Measurements from ENCODE around the gene AGXT. TPM values are rescaled to one million over a fixed set of nuclear protein-coding genes. Genes with fewer than 3 reads are reported as not detected.

The AGXT gene
- polyA plus RNA-seq, 1 donor (not counting 4 experiments of a cell fraction or from before 2014, with no cell fraction given) = not detected

DNA sequence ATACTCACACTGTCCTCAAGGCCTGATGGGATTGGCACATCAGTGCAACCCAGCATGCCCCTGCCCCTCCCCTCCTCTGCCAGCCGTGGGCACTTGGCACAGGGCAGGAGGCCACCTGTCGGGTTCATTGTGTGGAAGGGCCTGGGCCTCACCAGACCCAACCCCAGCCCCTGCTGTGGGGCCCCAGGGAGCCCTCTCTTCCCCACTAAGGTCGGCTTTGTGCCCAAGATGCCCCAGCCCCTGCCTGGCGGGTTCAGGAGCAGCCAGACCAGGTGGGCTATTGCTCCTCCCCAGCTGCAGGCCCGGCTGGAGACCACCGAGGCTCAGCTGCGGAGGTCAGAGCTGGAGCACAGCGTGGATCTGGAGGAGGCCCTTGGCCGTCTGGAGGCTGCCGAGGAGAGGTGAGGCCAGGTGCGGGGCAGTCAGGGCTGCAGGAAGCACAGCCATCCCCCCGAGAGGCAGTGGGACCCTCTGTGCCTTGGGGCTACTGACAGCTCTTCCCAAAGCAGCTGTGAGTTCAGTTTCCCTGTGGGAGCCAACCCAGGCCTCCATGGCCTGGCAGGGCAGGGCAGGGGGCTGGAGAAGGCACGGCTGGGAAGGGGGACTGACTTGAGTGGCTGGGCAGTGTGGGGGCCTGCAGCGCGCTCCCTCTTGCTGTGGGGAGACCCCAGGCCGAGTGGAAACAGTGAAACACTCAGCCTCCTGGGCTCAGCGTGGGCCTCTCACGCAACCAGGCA lies 53.8 kb downstream of the AGXT start:
- peaks cover 5% of the 10 kb centered on the region for H4K20me1 ChIP-seq (ENCODE audit: control insufficient read depth, extremely low read depth, insufficient read depth, low read length)
- H2AFZ ChIP-seq (ENCODE audit: control insufficient read depth, low read length) = no peak overlapping the region
- H3K4me1 ChIP-seq (ENCODE audit: control insufficient read depth, extremely low read depth, insufficient read depth, low read length) = peaks cover 15% of the 10 kb centered on the region
- FAIRE-seq = no peak
- no peaks in the 10 kb centered on the region for H3K79me2 ChIP-seq (ENCODE audit: control insufficient read depth, insufficient read depth, low read length)
- H3K9me3 ChIP-seq (ENCODE audit: control insufficient read depth, low read depth, low read length) = no peaks in the 10 kb centered on the region
- no peak for TF ChIP-seq EZH2 (IDR thresholded peaks at IDR 0.05; ENCODE audit: low read length)
- TF ChIP-seq, protein P1, sequence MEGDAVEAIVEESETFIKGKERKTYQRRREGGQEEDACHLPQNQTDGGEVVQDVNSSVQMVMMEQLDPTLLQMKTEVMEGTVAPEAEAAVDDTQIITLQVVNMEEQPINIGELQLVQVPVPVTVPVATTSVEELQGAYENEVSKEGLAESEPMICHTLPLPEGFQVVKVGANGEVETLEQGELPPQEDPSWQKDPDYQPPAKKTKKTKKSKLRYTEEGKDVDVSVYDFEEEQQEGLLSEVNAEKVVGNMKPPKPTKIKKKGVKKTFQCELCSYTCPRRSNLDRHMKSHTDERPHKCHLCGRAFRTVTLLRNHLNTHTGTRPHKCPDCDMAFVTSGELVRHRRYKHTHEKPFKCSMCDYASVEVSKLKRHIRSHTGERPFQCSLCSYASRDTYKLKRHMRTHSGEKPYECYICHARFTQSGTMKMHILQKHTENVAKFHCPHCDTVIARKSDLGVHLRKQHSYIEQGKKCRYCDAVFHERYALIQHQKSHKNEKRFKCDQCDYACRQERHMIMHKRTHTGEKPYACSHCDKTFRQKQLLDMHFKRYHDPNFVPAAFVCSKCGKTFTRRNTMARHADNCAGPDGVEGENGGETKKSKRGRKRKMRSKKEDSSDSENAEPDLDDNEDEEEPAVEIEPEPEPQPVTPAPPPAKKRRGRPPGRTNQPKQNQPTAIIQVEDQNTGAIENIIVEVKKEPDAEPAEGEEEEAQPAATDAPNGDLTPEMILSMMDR (optimal IDR thresholded peaks at IDR 0.05 in 1 of 3, IDR thresholded peaks at IDR 0.05 in 1 of 3, conservative IDR thresholded peaks at IDR 0.05 in 1 of 3; ENCODE audit: extremely low read depth in 1 of 3, insufficient read depth in 2 of 3, low read length in 3 of 3) = no peak
- DNase-seq (ENCODE audit: low read depth, low spot score) = no peak
- no peak overlapping the region for H3K9ac ChIP-seq (ENCODE audit: control insufficient read depth, extremely low read depth, insufficient read depth, low read length)
- no peak overlapping the region for H3K27ac ChIP-seq (ENCODE audit: control insufficient read depth, insufficient read depth, low read length)
- H3K36me3 ChIP-seq (ENCODE audit: control insufficient read depth in 2 of 2, extremely low read depth in 1 of 2, insufficient read depth in 2 of 2, low read length in 2 of 2) = no peaks in the 10 kb centered on the region
- peaks cover 5% of the 10 kb centered on the region for H3K9me1 ChIP-seq (ENCODE audit: control insufficient read depth, extremely low read depth, insufficient read depth, low read length)
- peaks cover 10% of the 10 kb centered on the region for H3K27me3 ChIP-seq (ENCODE audit: control insufficient read depth, extremely low read depth, insufficient read depth, low read length)
- no peak overlapping the region for H3K4me2 ChIP-seq (ENCODE audit: control insufficient read depth, extremely low read depth, insufficient read depth, low read depth, low read length)
- H3K4me3 ChIP-seq (ENCODE audit: control insufficient read depth in 2 of 3, extremely low read depth in 1 of 3, insufficient read depth in 2 of 3, low read depth in 1 of 3, low read length in 3 of 3) = no peak overlapping the region
- dilution Hi-C loops (cut with MboI; ENCODE audit: extremely low pct_ligation_motif_present, low sequenced_read_pairs) = no loop called here

DNA sequence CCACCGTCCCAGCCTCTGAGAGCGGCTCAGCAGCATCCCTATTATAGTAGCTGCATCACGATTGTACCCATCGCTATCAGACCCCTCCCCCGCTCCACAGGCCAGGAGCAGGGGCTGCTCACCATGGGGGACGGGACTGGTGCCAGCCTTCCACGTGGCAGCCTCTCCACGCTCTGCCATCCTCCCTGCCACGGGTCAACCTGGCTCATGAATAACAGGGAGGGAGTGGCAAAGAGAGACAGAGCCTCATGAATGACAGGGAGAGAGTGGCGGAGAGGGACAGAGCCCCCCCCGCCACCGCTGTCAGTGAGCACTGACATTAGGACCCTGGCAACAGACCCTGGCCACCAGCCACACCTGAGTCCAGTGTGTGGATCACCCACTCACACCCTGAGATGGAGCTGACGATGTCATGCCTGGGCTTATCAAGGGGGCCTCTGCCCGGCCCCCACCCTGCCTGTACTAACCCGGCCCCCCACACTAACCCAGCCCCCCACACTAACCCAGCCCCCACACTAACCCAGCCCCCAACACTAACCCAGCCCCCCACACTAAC lies 54.4 kb downstream of the AGXT start:
- Histone ChIP-seq H3K36me3 (ENCODE audit: control insufficient read depth in 2 of 2, extremely low read depth in 1 of 2, insufficient read depth in 2 of 2, low read length in 2 of 2) (no peaks in the 10 kb centered on the region), H4K20me1 (ENCODE audit: control insufficient read depth, extremely low read depth, insufficient read depth, low read length) (peaks cover 5% of the 10 kb centered on the region), H3K79me2 (ENCODE audit: control insufficient read depth, insufficient read depth, low read length) (no peaks in the 10 kb centered on the region), H3K9me3 (ENCODE audit: control insufficient read depth, low read depth, low read length) (no peaks in the 10 kb centered on the region), H3K4me3 (ENCODE audit: control insufficient read depth in 2 of 3, extremely low read depth in 1 of 3, insufficient read depth in 2 of 3, low read depth in 1 of 3, low read length in 3 of 3) (no peak overlapping the region), H3K27ac (ENCODE audit: control insufficient read depth, insufficient read depth, low read length) (no peak overlapping the region), H2AFZ (ENCODE audit: control insufficient read depth, low read length) (no peak overlapping the region), H3K27me3 (ENCODE audit: control insufficient read depth, extremely low read depth, insufficient read depth, low read length) (peaks cover 9% of the 10 kb centered on the region), H3K4me1 (ENCODE audit: control insufficient read depth, extremely low read depth, insufficient read depth, low read length) (peaks cover 15% of the 10 kb centered on the region), H3K9me1 (ENCODE audit: control insufficient read depth, extremely low read depth, insufficient read depth, low read length) (peaks cover 5% of the 10 kb centered on the region), H3K4me2 (ENCODE audit: control insufficient read depth, extremely low read depth, insufficient read depth, low read depth, low read length) (no peak overlapping the region), H3K9ac (ENCODE audit: control insufficient read depth, extremely low read depth, insufficient read depth, low read length) (no peak overlapping the region)
- no peak for FAIRE-seq
- TF ChIP-seq EZH2 (IDR thresholded peaks at IDR 0.05; ENCODE audit: low read length) = no peak
- TF ChIP-seq, protein P1 (optimal IDR thresholded peaks at IDR 0.05 in 1 of 3, IDR thresholded peaks at IDR 0.05 in 1 of 3, conservative IDR thresholded peaks at IDR 0.05 in 1 of 3; ENCODE audit: extremely low read depth in 1 of 3, insufficient read depth in 2 of 3, low read length in 3 of 3) = no peak
- no peak for DNase-seq (ENCODE audit: low read depth, low spot score)
- dilution Hi-C loops (cut with MboI; ENCODE audit: extremely low pct_ligation_motif_present, low sequenced_read_pairs) = no loop called here
